RPMI8226 (cell line): ENCODE measurements around the gene CDH13.

Source experiments
- DNase-seq: peaks from one replicate; pipeline ENCODE4 v3.0.0-alpha.2; 2015

CDH13 gene

DNA sequence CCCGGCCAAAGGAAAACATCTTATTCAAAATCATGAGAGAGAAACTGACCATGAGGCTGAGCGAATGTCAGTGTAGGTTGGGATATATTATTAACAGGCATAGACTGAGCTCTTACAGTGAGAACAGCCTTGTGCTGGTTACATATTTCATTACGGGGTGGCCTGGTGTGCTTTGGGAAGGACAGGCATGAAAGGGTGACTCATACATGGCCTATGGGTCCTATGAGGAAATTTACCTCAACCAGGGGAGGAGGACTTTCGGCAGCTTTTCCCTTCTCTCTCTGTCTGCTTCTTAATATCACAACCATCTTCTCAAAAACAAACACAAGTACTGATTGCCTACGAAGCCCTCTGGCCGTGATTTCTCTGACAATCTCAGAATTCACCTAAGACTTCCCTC is 579.1 kb downstream of the CDH13 start:
- DNase-seq: no peak

DNA sequence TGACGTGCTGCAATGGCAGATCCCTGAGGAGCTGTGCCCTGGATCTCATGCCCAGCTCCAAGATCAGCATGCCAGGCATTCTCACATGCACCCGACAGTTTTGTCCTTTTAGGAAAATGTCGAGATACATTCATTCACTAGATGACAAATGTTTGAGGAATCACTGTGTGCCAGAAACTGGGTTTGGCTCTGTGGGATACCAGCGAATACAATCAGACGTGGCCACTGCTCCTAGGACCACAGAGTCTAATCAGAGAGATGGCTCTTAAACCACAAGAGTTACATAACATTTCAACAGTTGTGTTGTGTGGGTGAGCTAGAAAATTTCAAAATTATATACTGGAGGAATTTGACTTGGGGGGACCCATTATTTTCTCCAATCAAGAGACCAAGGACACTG is 579.7 kb downstream of the CDH13 start:
- no peak for DNase-seq

- no peak for DNase-seq
These were observed 584.9 kb downstream of the CDH13 start for GRCh38 chr16:83211711-83212110.

DNA sequence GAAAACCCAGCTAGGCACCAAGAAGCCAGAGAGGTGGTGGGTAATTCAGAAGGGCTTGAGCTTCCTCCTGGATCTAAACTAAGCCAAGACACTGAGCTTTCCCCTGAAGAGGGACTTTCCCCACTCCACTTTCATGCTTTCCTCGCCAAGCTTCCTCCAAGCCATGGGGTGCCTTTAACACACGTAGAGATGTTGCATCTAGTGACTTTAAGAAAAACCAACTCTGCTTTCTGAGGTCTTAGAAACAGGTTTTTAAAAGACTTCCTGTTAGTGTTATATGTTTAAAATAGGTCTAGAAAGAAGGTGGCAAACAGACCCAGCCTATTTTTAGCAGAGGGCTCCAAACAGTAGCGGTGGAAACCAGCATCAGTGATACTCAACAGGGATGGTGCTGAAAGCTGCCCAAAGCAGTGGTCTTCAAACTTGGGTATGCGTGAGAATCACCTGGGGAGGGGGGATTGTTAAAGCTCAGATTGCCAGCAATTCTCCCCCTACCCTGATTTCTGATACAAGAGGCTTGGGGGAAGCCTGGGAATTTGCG is 585.6 kb downstream of the CDH13 start:
- no peak for DNase-seq

DNA sequence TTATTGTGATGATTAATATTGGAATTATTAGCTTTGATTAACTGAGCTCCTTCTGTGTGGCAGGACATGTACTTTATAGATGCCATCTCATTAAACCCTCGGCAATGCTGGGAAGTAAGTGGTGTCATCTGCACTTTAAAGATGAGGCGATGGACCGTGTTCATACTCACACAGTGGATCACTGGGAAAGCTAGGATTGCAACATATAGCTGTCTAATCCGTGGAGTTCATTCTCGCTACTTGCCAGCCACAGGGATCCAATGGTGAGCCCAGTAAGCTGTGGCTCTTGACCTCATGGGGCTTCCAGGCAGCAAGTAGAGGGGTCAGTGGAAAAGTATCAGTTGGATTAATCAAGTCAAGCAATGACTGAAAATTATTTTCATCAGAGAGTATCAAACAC is 587.9 kb downstream of the CDH13 start:
- no peak for DNase-seq

DNA sequence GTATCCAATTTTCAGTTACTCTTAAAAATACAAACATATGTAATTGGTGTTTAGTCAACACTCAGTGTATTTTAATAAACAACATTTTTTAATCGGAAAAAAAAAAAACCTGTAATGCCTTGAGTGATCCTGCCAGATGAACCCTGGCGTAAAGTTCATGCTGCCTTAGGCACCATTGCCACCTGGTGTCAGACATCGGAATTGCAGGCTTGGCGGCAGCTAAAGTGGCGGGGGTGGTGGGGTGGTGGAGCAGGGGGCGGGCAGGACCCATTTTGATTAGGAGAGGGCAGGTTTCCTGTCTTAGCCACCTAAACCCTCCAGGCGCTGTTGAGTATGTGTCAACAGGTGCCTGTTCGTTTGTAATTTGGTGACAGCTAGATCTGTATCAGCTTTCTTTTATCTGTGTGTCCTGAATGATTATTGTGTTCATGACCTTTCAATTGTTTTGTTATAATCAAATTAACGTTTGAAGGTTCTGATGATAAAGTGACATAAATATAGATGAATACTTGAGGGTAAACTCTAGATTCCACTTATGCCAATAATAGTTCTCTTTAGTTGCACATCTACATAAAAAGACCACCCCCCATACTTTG is 588.7 kb downstream of the CDH13 start:
- DNase-seq: peak; percentile 51

GRCh38 chr16:83219285-83219684 is 592.5 kb downstream of the CDH13 start:
- no peak for DNase-seq

GRCh38 chr16:83220066-83220465 is 593.3 kb downstream of the CDH13 start:
- no peak for DNase-seq

DNA sequence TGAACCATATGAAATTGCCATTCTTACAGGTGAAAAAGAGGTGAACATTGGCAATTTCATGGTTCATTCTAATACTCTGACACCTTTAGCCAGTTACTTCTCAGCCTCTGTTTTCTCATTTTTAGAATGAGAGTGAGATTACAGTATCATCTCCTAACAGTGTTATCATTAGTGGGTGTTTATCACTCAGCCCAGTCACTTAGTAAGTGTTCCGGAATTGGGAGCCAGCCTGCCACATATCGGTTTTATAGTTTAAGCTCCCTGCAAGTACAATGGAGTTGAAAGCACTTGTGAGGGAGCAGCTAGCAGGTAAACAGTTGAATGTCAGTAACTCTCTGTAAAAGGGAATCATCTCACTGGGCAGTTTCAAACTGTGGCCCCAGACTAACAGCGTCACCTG is 597.9 kb downstream of the CDH13 start:
- no peak for DNase-seq

GRCh38 chr16:83227336-83227735 is 600.6 kb downstream of the CDH13 start:
- no peak for DNase-seq

DNA sequence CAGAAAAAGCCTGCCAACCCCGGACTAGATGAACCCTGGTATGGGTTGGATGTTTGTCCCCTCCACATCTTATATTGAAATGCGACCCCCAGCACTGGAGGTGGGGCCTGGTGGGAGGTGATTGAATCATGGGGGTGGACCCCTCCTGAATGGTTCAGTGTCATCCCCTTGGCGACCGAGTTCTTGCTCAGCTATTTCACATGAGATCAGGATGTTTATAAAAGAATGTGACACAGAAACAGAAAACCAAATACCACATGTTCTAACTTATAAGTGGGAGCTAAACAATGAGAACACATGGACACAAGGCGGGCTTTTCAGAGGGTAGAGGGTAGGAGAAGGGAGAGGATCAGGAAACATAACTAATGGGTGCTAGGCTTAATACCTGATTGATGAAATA is 605.0 kb downstream of the CDH13 start:
- DNase-seq: no peak

DNA sequence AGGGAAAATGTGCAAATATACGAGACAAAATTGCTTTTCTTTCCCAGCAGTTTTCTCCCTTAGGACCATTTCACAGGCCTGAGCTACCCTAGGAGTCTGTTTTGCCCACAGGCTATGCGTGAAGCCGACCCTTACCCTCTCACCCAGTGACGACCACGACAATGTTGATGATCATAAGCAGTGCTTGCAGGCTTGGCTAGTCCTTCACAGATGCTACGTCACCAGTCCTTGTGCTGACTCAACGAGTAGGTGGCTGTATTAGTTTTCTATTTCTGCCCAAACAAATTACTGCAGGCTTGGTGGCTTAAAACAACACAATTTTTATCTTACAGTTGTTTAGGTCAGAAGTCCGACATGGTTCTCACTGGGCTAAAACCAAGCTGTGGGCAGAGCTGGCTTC is 606.4 kb downstream of the CDH13 start:
- DNase-seq: no peak

GRCh38 chr16:83238949-83239691 is 612.4 kb downstream of the CDH13 start:
- DNase-seq: no peak

DNA sequence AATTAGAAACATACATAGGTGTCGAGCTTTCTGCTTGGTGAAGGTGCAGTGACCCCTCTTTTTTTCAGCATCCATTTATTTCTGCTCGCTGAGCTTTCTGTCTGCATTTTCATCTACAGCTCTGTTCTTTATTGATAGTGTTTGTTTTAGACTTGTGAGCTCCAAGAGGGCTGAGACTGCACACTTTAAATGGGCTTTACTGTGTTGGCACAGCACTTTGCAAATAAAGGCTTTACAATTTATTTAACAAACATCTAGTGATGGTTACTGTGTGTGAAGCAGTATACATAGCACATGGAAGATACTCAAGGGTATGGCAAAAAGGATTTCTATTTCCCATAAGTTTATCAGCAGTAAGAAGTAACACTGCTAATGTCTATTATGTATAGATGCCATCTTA is 617.3 kb downstream of the CDH13 start:
- DNase-seq: no peak

DNA sequence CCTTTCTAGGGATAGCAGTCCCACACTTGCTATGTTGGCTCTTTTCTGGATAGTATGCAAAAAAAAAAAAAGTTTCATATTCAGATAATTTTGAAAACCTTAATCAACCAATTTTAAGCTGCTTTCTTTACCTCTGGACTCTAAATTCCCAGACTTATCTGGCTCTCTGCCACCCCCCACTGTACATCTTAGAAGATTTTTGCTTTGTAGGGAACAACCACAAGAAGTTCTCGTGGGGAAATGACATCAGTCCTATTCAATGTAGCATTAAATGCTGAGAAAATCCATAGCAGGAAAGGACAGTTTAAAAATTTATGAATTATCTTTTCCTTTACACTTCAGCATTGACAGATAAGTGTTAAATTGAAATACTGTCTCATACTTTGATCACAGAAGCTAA is 618.3 kb downstream of the CDH13 start:
- no peak for DNase-seq

DNA sequence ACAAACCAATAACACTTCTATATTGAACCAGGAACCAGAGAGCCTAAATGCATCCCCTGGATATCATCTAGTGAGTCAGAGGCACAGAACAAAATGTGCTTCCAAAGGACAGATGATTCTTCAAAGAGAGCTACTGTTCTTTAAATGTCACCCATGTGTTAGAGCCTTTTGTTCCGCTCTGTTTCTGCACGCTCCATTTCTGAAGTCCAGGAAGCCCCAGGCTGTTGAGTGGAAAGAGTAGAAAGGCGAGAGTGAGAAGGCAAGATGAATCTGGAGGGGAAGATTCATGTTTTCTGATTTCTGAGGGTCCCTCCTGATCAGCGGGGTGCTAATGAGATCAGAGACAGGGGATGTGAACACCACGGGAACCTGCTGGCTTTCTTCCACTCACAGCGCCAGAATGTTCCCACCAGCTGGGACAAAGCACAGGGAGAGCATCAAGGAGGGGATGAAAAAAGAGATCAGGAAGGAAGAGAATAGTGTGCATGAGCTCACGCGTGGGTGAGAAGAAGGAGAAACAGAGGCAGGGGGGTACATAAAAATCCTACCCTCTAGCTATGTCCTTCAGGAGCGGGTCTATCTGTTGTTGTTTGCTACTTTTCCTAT is 621.1 kb downstream of the CDH13 start:
- DNase-seq: no peak

DNA sequence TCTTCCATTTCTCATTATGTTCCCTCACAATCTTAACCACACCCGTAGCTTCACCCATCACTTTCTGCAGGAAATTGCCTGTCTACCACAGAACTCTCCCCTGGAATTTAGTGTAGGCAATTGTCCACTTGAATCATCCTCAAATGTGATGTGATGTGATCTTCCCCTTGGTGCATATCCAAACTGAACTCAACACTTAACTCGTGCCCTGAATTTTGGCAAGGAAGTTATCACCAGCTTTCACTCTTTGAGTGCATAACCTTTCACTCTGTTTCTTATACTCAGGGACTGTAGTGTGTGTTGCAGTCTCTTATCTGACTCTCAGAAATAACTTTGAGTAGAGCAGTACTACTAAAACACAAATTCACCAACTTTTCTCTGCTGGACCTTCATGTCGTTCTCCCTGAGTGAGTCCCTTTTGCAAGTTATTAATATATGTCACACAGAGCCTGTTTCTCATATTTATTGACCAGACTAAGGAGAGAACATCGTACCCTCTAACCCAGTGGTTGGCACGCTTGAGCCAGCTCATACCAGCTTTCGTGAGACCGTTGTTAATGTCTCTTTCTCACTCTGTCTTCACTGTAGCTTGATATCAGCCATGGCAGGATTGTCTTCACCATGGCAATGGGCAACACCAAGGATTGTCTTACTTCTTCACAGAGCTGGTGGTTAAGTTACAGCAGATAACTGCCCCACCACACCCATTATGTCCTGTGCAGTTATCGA is 622.1 kb downstream of the CDH13 start:
- DNase-seq: no peak

DNA sequence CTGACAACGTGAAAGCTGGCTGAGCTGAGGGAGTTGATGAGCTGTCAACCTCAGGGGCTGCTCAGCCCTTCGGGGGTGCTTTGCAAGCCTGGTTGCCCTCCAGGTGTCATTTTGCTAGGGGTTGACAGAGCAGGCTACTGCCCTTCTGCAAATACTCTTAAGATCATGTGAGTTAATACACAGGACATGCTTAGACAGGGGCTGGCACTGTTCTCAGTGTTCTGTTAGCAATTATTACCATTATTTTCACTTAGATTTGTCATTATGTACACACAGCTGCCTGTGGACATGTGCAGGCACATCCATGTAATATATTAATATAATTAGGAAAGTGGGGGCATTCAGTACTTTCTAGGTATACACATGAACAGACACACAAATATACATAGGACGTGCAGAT is 626.8 kb downstream of the CDH13 start:
- DNase-seq: no peak

GRCh38 chr16:83258366-83258928 is 631.7 kb downstream of the CDH13 start:
- DNase-seq: no peak

- DNase-seq: no peak
These were observed 640.2 kb downstream of the CDH13 start for GRCh38 chr16:83266848-83267553.

GRCh38 chr16:83268169-83268568 is 641.4 kb downstream of the CDH13 start:
- DNase-seq: no peak

GRCh38 chr16:83269048-83269447 is 642.3 kb downstream of the CDH13 start:
- DNase-seq: no peak

- DNase-seq: no peak
These were observed 642.8 kb downstream of the CDH13 start for GRCh38 chr16:83269541-83269940.
